ENCODE data around the gene CBR1.

CBR1 gene

GRCh38 chr21:36069713-36070583 lies at the start of gene CBR1:
CBR1 (plus strand) TSS chr21:36070024; CDS start chr21:36070116, 92 bp downstream.
- DNase-seq: peak; percentile 94

DNA sequence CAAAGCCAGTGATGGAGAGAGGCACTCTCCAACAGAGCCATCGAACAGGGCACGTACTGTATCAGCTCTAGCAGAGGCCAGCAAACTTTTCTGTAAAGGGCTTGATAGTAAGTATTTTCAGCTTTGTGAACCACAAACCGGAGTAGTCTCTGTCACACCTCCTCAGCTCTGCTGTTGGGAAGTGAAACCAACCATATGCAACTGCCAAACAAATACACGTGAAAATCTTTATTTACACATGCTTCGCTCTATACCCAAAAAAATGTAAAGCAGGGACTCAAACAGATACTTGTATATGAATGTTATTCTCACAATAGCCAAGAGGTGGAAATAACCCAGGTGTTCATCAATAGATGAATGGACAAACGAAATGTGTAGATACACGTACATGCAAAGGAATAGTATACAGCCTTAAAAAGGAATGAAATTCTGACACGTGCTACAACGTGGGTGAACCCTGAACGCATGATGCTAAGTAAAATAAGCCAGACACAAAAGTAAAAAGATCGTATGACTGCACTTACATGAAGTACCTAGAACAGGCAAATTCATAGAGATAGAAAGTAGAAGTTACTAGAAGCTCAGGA lies 48.5 kb upstream of the CBR1 start:
- DNase-seq: no peak

DNA sequence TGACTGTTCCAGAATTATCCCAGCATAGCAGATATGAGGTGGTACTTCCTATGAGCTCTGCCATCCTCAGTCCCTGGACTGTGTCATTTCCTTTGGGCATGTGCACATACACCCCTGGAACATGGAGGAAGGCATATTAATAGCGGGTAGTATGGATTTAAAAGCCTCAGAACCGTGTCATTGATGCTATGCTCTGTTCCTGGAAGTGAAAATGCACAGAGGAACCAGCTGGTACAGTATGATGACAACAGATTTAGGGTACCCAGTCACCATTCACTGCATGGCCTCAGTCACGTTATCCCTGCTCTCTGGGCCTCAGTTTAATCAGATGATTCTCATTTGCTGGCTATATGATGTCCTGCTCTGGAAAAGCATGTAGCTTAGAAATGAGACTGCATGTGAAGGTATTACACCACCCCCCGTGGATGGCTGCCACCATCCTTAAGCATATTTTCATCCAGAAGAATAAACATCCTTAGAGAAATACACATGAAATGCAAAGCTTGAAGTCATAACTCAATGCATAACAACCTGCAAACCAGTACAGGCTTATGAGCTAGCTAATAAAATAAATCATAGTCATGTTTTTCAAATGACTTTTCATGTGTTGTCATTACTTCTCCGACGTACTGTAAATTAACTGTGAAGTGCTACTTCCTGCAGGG lies 47.3 kb upstream of the CBR1 start:
- peak; percentile 18 for DNase-seq

DNA sequence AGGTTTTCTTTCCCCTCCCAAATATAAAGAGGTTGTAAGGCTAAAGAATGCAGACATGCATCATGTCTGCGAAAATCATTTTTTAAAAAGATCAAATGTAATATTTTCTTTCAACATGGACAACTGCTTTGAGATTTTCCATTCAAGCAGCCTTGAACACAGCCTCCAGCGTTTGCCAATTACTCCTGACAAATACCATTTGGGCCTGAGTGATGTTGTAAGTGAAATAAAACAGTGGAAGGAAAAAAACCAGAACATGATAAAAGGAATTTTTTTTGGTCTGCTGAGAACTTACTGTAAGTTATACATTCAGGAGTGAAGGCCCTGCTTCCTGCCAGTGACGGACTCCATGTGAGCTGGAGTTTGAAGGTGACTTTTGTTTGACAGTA lies 46.7 kb upstream of the CBR1 start:
- DNase-seq: no peak

DNA sequence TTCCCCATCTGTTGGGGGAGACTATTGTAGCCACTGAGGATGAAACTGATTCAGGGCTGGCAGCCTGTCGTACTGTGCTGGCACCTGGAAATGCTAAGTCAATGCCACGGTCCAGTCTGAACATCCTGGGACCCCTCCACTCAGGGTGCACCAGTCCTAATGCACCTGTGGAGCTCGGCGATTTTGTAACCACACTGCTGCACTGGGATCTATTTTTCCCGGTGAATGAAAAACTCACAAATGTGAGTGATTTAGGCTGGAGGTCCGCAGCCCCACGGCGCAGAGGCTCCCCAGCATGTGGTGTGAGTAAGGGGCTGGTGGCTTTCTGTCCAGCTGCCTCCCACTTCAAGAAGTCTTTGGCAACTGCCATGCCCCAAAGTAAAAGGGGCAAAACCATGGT lies 45.0 kb upstream of the CBR1 start:
- no peak for DNase-seq

- DNase-seq: peak; percentile 81
These were observed 42.5 kb upstream of the CBR1 start for GRCh38 chr21:36027347-36027746.

DNA sequence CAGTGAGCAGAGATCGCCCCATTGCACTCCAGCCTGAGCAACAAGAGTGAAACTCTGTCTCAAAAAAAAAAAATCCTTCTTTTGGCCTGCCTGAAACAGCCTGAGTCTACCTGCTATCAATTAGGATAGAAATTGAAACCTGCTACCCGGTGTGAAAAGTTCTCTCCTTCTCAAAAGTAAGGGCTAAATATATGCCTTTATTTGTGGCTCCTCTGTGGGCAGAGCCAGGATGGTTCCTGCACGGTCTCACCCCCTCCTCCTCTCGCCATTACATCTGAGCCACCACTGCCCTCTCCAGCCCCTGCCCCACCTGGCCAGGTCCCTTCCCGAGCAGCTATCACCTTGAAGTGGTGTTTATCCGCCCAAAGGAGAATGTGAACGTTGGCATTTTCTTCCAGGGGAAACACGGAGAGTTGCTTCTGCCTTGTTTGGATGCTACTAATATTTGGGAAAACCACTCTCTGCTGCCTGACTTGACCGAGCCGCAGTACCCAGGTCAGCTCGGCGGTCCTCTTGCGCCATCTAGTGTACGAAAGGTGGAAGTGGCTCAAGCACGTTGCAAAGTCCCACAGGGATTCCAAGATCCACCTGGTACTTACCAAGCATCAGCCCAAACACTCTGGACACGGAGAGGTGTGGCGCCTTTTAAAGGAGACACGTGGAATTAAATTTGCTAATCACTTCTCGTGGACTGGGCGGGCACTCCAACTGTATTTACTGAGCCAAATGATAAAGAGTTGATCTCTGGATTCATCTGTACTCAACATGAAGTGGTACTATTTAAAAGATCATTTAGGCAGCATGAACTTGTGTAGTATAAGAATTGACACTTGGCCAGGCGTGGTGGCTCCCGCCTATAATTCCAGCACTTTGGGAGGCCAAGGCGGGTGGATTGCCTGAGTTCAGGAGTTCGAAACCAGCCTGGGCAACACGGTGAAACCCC lies 41.4 kb upstream of the CBR1 start:
- peak; percentile 70 for DNase-seq

DNA sequence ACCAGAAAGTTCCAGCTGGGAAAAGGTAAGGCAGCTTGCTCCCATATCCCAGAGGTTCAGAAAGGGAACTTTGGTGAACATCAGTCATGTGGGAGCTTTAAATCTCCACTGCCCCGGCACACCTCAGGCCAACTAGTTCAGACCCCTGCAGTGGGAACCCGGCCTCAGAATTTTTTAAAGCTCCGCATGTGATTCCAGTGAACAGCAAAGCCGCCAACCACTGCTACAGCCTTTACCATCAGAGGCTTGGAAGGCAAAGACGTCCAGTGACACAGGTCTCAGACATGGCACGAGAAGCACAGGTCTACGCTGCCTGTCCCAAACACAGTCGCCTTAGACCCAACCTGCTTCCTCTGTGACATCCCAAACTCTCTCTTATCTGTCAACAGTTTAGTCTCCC lies 40.5 kb upstream of the CBR1 start:
- DNase-seq: no peak

GRCh38 chr21:36030581-36031189 lies 39.1 kb upstream of the CBR1 start:
- DNase-seq: peak; percentile 35

DNA sequence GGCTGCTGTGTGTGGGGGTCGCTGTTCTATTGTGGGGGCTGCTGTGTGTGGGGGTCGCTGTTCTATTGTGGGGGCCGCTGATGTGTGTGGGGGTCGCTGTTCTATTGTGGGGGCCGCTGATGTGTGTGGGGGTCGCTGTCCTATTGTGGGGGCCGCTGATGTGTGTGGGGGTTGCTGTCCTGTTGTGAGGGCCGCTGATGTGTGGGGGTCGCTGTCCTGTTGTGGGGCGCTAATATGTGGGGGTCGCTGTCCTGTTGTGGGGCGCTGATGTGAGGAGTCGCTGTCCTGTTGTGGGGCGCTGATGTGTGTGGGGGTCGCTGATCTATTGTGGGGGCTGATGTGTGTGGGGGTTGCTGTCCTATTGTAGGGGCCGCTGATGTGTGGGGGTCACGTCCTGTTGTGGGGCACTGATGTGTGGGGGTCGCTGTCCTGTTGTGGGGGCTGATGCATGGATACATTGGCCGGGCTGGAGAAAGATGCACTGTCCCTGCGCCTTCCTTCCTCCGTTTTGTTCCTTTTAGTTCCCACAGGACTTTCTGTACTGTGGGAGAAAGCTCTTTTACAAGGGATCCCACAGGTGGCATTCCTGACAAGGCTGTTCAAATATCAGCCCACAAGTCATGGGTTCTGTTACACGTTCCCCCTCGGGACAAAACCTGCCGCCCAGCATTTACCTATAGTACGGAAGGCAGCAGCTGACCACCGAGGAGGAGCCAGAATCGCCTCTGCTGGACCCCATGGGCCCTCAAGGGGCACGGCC lies 37.0 kb upstream of the CBR1 start:
- no peak for DNase-seq

GRCh38 chr21:36034211-36034913 lies 35.5 kb upstream of the CBR1 start:
- DNase-seq: no peak

DNA sequence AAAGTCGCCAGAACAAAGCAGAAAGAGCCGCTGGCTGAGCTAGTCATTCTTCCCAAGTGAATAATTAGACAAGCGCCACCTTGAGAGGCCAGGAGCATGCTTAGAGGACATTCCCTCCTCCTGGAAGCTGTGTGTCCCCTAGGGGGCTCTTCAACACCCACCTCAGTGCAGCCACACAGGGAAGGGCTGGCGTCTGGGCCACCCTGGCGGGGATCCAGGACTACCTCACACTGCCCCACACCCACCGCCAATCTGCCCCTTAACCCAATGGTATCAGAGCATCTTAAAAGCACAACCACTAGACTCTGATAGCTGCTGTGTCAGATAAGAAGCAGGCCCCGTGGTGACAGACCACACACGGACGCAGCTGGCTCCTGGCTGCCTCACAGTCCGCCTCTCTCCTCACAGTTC lies 34.4 kb upstream of the CBR1 start:
- no peak for DNase-seq

DNA sequence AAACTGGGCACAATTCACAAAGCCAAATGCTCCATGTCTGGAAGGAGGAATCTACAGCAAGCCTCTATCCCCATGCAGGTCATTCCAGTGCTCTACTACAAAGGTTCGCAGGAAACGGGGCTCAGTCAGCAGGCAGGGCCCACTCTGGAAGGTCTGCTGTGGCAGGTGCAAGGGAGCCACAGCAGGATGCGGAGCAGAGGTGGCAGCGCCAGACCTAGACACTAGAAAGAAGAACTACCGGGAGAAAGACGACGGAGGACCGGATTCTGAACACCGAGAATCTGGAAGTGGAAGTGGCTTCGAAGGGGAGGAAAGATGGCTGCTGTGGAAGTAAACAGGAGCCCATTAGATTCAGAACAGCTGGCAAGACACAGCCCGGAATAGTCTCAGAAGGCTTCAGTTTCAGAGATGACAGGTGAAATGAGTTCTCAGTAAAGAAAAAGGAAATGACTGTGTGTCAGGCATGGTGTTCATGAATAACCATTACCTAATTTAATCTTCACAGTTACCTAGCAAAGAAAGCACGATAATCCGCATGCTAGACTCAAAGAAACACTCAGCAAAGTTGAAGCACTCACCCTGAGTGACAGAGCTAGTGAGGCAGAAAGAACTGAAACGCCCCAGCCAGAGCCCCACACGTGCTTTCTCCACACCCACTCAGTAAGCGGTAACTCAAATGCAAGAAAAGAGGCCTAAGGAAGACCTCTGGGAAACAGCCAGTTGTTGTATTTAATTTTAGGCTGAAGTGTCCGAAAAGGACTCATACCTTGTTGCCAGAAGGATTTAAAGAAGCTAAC lies 30.9 kb upstream of the CBR1 start:
- DNase-seq: no peak

DNA sequence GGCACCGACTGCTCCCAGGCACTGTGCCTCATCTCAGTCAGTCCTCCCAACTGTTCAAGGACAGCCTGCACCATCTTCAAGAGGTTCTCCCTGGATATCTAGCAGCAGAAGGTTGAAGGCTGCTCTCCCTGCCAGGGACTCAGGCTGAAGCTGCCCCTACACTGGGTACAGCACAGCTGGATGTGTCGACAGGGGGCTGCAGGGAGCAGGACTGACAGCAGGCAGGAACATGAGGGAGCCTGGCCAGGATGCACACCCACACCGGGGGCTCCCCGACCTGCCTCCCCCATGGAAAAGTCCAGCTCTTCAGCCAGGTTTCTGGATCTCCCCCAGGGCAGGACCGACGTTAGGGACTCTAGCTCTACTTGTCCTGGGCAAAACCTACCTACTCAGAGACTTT lies 30.0 kb upstream of the CBR1 start:
- no peak for DNase-seq

GRCh38 chr21:36040389-36040788 lies 29.4 kb upstream of the CBR1 start:
- no peak for DNase-seq

- no peak for DNase-seq
These were observed 27.9 kb upstream of the CBR1 start for GRCh38 chr21:36041910-36042309.

GRCh38 chr21:36044056-36044455 lies 25.8 kb upstream of the CBR1 start:
- no peak for DNase-seq

DNA sequence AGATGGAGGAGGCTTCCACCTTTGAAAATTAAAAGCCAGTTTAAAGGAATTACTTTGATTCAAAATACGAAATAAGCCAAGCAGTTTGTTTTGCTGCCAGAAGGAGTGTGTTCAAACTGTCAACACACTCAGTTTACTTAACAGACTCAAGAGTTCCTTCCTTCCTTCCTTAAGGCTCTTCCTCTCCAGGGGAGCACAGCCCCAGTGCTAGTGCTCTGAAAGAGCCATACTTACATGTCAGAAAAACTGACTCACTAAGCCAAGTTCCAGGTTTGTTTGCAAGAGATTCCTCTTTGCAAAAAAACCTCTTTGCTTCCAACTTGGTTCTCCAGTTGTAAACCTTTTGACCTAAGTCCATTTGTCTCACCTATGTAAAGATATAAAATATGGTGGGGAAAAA lies 23.8 kb upstream of the CBR1 start:
- no peak for DNase-seq

GRCh38 chr21:36047139-36047538 lies 22.7 kb upstream of the CBR1 start:
- DNase-seq: no peak

GRCh38 chr21:36048357-36048756 lies 21.5 kb upstream of the CBR1 start:
- no peak for DNase-seq
